ENCODE measurements around the gene DAB1. TPM values are rescaled to one million over a fixed set of nuclear protein-coding genes. Genes with fewer than 3 reads are reported as not detected.

The DAB1 gene
- total and polyA plus RNA-seq, 2 of the 8 experiments (the other 6 are each of a cell fraction or from before 2014, with no cell fraction given): 4.4 to 11.8 TPM

DNA sequence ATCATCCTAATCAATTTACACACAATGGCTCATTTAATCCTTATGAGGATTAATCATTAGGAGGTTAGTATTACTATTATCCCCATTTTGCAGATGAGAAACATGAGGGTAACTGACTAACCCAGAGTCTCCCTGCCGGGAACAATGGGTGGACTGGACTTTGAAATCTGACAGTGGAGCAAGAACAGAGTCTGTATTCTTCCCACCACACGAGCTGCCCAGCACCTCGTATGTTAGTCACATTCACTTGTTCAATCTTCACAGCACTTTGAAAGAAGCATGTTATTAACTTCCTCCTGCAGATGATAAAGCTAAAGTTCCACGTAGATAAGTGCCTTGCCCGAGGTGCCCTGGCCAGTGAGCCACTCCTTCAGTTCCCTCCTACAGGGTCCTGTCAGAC is 470.5 kb downstream of the DAB1 start (continued):
- TF ChIP-seq, protein P1, sequence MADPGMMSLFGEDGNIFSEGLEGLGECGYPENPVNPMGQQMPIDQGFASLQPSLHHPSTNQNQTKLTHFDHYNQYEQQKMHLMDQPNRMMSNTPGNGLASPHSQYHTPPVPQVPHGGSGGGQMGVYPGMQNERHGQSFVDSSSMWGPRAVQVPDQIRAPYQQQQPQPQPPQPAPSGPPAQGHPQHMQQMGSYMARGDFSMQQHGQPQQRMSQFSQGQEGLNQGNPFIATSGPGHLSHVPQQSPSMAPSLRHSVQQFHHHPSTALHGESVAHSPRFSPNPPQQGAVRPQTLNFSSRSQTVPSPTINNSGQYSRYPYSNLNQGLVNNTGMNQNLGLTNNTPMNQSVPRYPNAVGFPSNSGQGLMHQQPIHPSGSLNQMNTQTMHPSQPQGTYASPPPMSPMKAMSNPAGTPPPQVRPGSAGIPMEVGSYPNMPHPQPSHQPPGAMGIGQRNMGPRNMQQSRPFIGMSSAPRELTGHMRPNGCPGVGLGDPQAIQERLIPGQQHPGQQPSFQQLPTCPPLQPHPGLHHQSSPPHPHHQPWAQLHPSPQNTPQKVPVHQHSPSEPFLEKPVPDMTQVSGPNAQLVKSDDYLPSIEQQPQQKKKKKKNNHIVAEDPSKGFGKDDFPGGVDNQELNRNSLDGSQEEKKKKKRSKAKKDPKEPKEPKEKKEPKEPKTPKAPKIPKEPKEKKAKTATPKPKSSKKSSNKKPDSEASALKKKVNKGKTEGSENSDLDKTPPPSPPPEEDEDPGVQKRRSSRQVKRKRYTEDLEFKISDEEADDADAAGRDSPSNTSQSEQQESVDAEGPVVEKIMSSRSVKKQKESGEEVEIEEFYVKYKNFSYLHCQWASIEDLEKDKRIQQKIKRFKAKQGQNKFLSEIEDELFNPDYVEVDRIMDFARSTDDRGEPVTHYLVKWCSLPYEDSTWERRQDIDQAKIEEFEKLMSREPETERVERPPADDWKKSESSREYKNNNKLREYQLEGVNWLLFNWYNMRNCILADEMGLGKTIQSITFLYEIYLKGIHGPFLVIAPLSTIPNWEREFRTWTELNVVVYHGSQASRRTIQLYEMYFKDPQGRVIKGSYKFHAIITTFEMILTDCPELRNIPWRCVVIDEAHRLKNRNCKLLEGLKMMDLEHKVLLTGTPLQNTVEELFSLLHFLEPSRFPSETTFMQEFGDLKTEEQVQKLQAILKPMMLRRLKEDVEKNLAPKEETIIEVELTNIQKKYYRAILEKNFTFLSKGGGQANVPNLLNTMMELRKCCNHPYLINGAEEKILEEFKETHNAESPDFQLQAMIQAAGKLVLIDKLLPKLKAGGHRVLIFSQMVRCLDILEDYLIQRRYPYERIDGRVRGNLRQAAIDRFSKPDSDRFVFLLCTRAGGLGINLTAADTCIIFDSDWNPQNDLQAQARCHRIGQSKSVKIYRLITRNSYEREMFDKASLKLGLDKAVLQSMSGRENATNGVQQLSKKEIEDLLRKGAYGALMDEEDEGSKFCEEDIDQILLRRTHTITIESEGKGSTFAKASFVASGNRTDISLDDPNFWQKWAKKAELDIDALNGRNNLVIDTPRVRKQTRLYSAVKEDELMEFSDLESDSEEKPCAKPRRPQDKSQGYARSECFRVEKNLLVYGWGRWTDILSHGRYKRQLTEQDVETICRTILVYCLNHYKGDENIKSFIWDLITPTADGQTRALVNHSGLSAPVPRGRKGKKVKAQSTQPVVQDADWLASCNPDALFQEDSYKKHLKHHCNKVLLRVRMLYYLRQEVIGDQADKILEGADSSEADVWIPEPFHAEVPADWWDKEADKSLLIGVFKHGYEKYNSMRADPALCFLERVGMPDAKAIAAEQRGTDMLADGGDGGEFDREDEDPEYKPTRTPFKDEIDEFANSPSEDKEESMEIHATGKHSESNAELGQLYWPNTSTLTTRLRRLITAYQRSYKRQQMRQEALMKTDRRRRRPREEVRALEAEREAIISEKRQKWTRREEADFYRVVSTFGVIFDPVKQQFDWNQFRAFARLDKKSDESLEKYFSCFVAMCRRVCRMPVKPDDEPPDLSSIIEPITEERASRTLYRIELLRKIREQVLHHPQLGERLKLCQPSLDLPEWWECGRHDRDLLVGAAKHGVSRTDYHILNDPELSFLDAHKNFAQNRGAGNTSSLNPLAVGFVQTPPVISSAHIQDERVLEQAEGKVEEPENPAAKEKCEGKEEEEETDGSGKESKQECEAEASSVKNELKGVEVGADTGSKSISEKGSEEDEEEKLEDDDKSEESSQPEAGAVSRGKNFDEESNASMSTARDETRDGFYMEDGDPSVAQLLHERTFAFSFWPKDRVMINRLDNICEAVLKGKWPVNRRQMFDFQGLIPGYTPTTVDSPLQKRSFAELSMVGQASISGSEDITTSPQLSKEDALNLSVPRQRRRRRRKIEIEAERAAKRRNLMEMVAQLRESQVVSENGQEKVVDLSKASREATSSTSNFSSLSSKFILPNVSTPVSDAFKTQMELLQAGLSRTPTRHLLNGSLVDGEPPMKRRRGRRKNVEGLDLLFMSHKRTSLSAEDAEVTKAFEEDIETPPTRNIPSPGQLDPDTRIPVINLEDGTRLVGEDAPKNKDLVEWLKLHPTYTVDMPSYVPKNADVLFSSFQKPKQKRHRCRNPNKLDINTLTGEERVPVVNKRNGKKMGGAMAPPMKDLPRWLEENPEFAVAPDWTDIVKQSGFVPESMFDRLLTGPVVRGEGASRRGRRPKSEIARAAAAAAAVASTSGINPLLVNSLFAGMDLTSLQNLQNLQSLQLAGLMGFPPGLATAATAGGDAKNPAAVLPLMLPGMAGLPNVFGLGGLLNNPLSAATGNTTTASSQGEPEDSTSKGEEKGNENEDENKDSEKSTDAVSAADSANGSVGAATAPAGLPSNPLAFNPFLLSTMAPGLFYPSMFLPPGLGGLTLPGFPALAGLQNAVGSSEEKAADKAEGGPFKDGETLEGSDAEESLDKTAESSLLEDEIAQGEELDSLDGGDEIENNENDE (IDR thresholded peaks at IDR 0.05; ENCODE audit: insufficient replicate concordance, low read length): no peak
- TF ChIP-seq SP1 (IDR thresholded peaks at IDR 0.05; ENCODE audit: low read depth, low read length) (no peak), SP4 (IDR thresholded peaks at IDR 0.05; ENCODE audit: low read length) (no peak), EP300 (IDR thresholded peaks at IDR 0.05; ENCODE audit: borderline replicate concordance in 1 of 2, low read depth in 2 of 2, low read length in 2 of 2) (no peak), RFX5 (IDR thresholded peaks at IDR 0.05; ENCODE audit: borderline replicate concordance, low read depth, low read length) (no peak), SP2 (IDR thresholded peaks at IDR 0.05; ENCODE audit: low read length) (no peak), EGR1 (IDR thresholded peaks at IDR 0.05; ENCODE audit: borderline replicate concordance, low read depth, low read length) (no peak), SRF (IDR thresholded peaks at IDR 0.05; ENCODE audit: low read depth, low read length) (no peak), CTBP2 (IDR thresholded peaks at IDR 0.05; ENCODE audit: borderline replicate concordance, insufficient read depth, insufficient read length, low read length) (no peak)
- TF ChIP-seq, protein P2, sequence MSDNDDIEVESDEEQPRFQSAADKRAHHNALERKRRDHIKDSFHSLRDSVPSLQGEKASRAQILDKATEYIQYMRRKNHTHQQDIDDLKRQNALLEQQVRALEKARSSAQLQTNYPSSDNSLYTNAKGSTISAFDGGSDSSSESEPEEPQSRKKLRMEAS (IDR thresholded peaks at IDR 0.05): no peak
- TF ChIP-seq, protein P3, sequence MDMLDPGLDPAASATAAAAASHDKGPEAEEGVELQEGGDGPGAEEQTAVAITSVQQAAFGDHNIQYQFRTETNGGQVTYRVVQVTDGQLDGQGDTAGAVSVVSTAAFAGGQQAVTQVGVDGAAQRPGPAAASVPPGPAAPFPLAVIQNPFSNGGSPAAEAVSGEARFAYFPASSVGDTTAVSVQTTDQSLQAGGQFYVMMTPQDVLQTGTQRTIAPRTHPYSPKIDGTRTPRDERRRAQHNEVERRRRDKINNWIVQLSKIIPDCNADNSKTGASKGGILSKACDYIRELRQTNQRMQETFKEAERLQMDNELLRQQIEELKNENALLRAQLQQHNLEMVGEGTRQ (IDR thresholded peaks at IDR 0.05; ENCODE audit: low read length): no peak

Measured in H1 (cell line).